SK-N-SH treated with all-trans-retinoic acid at 6 μM for 48 hours (cell line): ENCODE results near the gene SMTN.

Experiments
- ATAC-seq: fragments of 200-7000 bp; cut with Tn5 transposase; 3 replicates; pipeline ENCODE4 v1.9.1; 2020; ENCODE audit warnings: mild to moderate bottlenecking, moderate library complexity
- ARNTL ChIP-seq: fragments of 450-650 bp; formaldehyde crosslinking; IDR thresholded peaks from 2 replicates; pipeline ENCODE4 v1.5.0; 2020; ENCODE audit warnings: low read depth, mild to moderate bottlenecking, moderate library complexity, borderline replicate concordance
- BACH2 ChIP-seq: fragments of 250-450 bp; sonication (Bioruptor Pico); IDR thresholded peaks from 2 replicates; pipeline ENCODE4 v1.9.0; 2021; ENCODE audit warnings: mild to moderate bottlenecking, borderline replicate concordance
- CREB5 ChIP-seq: fragments of 250-450 bp; sonication (Bioruptor Pico); IDR thresholded peaks from 2 replicates; pipeline ENCODE4 v1.5.1; 2020; ENCODE audit warnings: low read depth, mild to moderate bottlenecking, moderate library complexity
- CSDC2 ChIP-seq: fragments of 250-450 bp; sonication (Bioruptor Pico); IDR thresholded peaks from 2 replicates; pipeline ENCODE4 v1.5.0; 2020; ENCODE audit warnings: mild to moderate bottlenecking, moderate library complexity
- CSRNP3 ChIP-seq: fragments of 250-450 bp; sonication (Bioruptor Pico); IDR thresholded peaks from 2 replicates; pipeline ENCODE4 v1.5.1; 2021; ENCODE audit warnings: mild to moderate bottlenecking, moderate library complexity
- ESRRG ChIP-seq: fragments of 250-450 bp; sonication (Bioruptor Pico); IDR thresholded peaks from 2 replicates; pipeline ENCODE4 v1.6.1; 2021; ENCODE audit warnings: mild to moderate bottlenecking
- GLIS3 ChIP-seq: fragments of 250-450 bp; sonication (Bioruptor Pico); IDR thresholded peaks from 2 replicates; pipeline ENCODE4 v1.5.0; 2020; ENCODE audit warnings: mild to moderate bottlenecking, moderate library complexity
- ISL1 ChIP-seq: fragments of 250-450 bp; sonication (Bioruptor Pico); IDR thresholded peaks from 2 replicates; pipeline ENCODE4 v2.1.2; 2022; ENCODE audit warnings: mild to moderate bottlenecking, moderate library complexity
- OSR1 ChIP-seq: fragments of 250-450 bp; sonication (Bioruptor Pico); IDR thresholded peaks from 2 replicates; pipeline ENCODE4 v1.8.0; 2022; ENCODE audit warnings: moderate library complexity, mild to moderate bottlenecking, inconsistent platforms
- PATZ1 ChIP-seq: fragments of 250-450 bp; sonication (Bioruptor Pico); IDR thresholded peaks from 2 replicates; pipeline ENCODE4 v1.8.0; 2020; ENCODE audit warnings: mild to moderate bottlenecking, moderate library complexity, borderline replicate concordance
- POU6F1 ChIP-seq: fragments of 250-450 bp; sonication (Bioruptor Pico); IDR thresholded peaks from 2 replicates; pipeline ENCODE4 v1.8.0; 2021; ENCODE audit warnings: low read depth, mild to moderate bottlenecking, moderate library complexity, borderline replicate concordance
- PPARA ChIP-seq: fragments of 250-450 bp; sonication (Bioruptor Pico); IDR thresholded peaks from 2 replicates; pipeline ENCODE4 v1.5.0; 2020; ENCODE audit warnings: mild to moderate bottlenecking, borderline replicate concordance
- RARB ChIP-seq: fragments of 250-450 bp; sonication (Bioruptor Pico); IDR thresholded peaks from 2 replicates; pipeline ENCODE4 v1.8.0; 2021; ENCODE audit warnings: mild to moderate bottlenecking, moderate library complexity
- SNAI2 ChIP-seq: fragments of 250-450 bp; sonication (Bioruptor Pico); IDR thresholded peaks from 2 replicates; pipeline ENCODE4 v1.5.0; 2020; ENCODE audit warnings: mild to moderate bottlenecking, moderate library complexity
- TCF4 ChIP-seq: fragments of 250-450 bp; sonication (Bioruptor Pico); IDR thresholded peaks from 2 replicates; pipeline ENCODE4 v1.8.0; 2021; ENCODE audit warnings: mild to moderate bottlenecking, moderate library complexity, borderline replicate concordance
- TOX ChIP-seq: fragments of 250-450 bp; sonication (Bioruptor Pico); IDR thresholded peaks from 2 replicates; pipeline ENCODE4 v1.8.0; 2021; ENCODE audit warnings: mild to moderate bottlenecking, moderate library complexity, borderline replicate concordance
- ZC3H10 ChIP-seq: fragments of 250-450 bp; sonication (Bioruptor Pico); IDR thresholded peaks from 2 replicates; pipeline ENCODE4 v1.5.1; 2021; ENCODE audit warnings: mild to moderate bottlenecking, moderate library complexity
- ZFP3 ChIP-seq: fragments of 250-450 bp; sonication (Bioruptor Pico); IDR thresholded peaks from 2 replicates; pipeline ENCODE4 v1.5.0; 2020; ENCODE audit warnings: mild to moderate bottlenecking, moderate library complexity
- ZFP30 ChIP-seq: fragments of 450-650 bp; formaldehyde crosslinking; IDR thresholded peaks from 2 replicates; pipeline ENCODE4 v1.5.0; 2022; ENCODE audit warnings: mild to moderate bottlenecking, moderate library complexity
- ZNF565 ChIP-seq: fragments of 450-650 bp; formaldehyde crosslinking; conservative IDR thresholded peaks from 2 replicates; pipeline ENCODE4 v1.5.0; 2020; ENCODE audit warnings: low read depth, mild to moderate bottlenecking, moderate library complexity
- ZNF70 ChIP-seq: fragments of 450-650 bp; formaldehyde crosslinking; IDR thresholded peaks from 2 replicates; pipeline ENCODE4 v1.5.0; 2020; ENCODE audit warnings: mild to moderate bottlenecking, moderate library complexity
- ZNF8 ChIP-seq: fragments of 450-650 bp; formaldehyde crosslinking; IDR thresholded peaks from 2 replicates; pipeline ENCODE4 v1.5.0; 2020; ENCODE audit warnings: mild to moderate bottlenecking, moderate library complexity

SMTN gene

GRCh38 chr22:31124290-31124689 is 43.2 kb downstream of the SMTN start (continued):
- TF ChIP-seq CSRNP3 (no peak), ZFP3 (CRISPR knock-in tag) (no peak), ZNF8 (CRISPR knock-in tag) (no peak), ZC3H10 (CRISPR knock-in tag) (no peak), RARB (no peak)
- TF ChIP-seq, all 23 proteins: peak for 0

- TF ChIP-seq ARNTL (CRISPR knock-in tag) (no peak), PPARA (no peak), ZFP3 (CRISPR knock-in tag) (no peak), ZFP30 (CRISPR knock-in tag) (no peak), GLIS3 (CRISPR knock-in tag) (no peak), POU6F1 (CRISPR knock-in tag) (no peak), ZNF70 (no peak), TCF4 (CRISPR knock-in tag) (no peak), ZNF8 (CRISPR knock-in tag) (no peak), ZNF565 (no peak), CSDC2 (CRISPR knock-in tag) (no peak), ESRRG (CRISPR knock-in tag) (no peak), TOX (CRISPR knock-in tag) (no peak), PATZ1 (CRISPR knock-in tag) (no peak), OSR1 (CRISPR knock-in tag) (no peak), SNAI2 (CRISPR knock-in tag) (no peak)
- no peak for ATAC-seq
These were observed 43.8 kb downstream of the SMTN start for GRCh38 chr22:31124811-31125465.

- no peak for ATAC-seq
- TF ChIP-seq ESRRG (CRISPR knock-in tag) (no peak), GLIS3 (CRISPR knock-in tag) (no peak), PPARA (no peak), PATZ1 (CRISPR knock-in tag) (no peak), ZNF70 (no peak), CSDC2 (CRISPR knock-in tag) (no peak), RARB (no peak), ZFP30 (CRISPR knock-in tag) (no peak), TOX (CRISPR knock-in tag) (no peak), TCF4 (CRISPR knock-in tag) (no peak), CSRNP3 (no peak), BACH2 (no peak), OSR1 (CRISPR knock-in tag) (no peak), ISL1 (no peak), ZNF8 (CRISPR knock-in tag) (no peak), SNAI2 (CRISPR knock-in tag) (no peak), CREB5 (CRISPR knock-in tag) (no peak), ZNF565 (no peak), ZFP3 (CRISPR knock-in tag) (no peak)
- TF ChIP-seq, all 23 proteins: peak for 0
These were observed 44.5 kb downstream of the SMTN start for GRCh38 chr22:31125521-31126117.
